ENCODE data around the gene WNK1. TPM values are rescaled to one million over a fixed set of nuclear protein-coding genes. Genes with fewer than 3 reads are reported as not detected.

The WNK1 gene
- total RNA-seq, 1 donor from 2014 or later, result 215 TPM

DNA sequence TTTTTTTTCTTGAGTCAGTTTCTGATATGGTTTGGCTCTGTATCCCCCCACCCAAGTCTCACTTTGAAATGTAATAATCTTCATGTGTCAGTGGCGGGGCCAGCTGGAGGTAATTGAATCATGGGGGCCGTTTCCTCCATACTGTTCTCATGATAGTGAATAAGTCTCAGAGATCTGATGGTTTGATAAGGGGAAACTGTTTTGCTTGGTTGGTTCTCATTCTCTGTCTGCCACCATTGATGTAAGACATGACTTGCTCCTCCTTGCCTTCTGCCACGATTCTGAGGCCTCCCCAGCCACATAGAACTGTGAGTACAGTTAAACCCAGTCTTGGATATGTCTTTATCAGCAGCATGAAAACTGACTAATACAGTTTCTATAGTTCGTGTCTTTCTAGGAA, 42.9 kb downstream of the WNK1 start:
- no peak overlapping the region for H3K27ac ChIP-seq
- intact Hi-C loops (cut with DNase I), result no loop called here
- H3K36me3 ChIP-seq, result no peaks in the 10 kb centered on the region
- no peaks in the 10 kb centered on the region for H3K27me3 ChIP-seq
- DNase-seq (no peak), ATAC-seq (no peak)
- TF ChIP-seq, protein P1, sequence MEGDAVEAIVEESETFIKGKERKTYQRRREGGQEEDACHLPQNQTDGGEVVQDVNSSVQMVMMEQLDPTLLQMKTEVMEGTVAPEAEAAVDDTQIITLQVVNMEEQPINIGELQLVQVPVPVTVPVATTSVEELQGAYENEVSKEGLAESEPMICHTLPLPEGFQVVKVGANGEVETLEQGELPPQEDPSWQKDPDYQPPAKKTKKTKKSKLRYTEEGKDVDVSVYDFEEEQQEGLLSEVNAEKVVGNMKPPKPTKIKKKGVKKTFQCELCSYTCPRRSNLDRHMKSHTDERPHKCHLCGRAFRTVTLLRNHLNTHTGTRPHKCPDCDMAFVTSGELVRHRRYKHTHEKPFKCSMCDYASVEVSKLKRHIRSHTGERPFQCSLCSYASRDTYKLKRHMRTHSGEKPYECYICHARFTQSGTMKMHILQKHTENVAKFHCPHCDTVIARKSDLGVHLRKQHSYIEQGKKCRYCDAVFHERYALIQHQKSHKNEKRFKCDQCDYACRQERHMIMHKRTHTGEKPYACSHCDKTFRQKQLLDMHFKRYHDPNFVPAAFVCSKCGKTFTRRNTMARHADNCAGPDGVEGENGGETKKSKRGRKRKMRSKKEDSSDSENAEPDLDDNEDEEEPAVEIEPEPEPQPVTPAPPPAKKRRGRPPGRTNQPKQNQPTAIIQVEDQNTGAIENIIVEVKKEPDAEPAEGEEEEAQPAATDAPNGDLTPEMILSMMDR (IDR thresholded peaks at IDR 0.05), result no peak
- H3K4me3 ChIP-seq, result no peak overlapping the region
- no peaks in the 10 kb centered on the region for H3K9me3 ChIP-seq
- peaks cover 25% of the 10 kb centered on the region for H3K4me1 ChIP-seq

DNA sequence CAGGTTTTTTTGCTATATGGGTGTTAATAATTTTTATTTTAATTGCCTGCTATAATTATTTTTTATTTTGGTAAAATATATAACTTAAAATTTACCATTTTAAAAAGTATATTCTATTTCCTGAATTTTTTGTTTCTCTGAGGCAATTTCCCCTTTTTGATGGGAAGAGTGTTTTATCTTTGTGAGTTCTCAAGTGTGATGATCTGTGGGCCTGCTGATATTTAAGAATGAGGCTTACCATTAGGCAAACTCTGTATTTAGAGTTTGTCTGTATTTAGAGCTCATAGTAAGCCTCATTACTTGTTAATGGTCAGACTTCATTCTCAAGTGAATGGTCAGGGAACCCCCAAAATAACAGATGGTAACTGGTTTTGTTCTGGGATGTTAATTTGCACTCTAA, 48.0 kb downstream of the WNK1 start:
- no peaks in the 10 kb centered on the region for H3K27me3 ChIP-seq
- H3K36me3 ChIP-seq, result no peaks in the 10 kb centered on the region
- no peak overlapping the region for H3K4me3 ChIP-seq
- no peak overlapping the region for H3K27ac ChIP-seq
- DNase-seq, result no peak
- no peaks in the 10 kb centered on the region for H3K9me3 ChIP-seq
- peaks cover 28% of the 10 kb centered on the region for H3K4me1 ChIP-seq
- ATAC-seq, result no peak
- intact Hi-C loops (cut with DNase I), result no loop called here
- TF ChIP-seq, protein P1 (IDR thresholded peaks at IDR 0.05), result no peak

DNA sequence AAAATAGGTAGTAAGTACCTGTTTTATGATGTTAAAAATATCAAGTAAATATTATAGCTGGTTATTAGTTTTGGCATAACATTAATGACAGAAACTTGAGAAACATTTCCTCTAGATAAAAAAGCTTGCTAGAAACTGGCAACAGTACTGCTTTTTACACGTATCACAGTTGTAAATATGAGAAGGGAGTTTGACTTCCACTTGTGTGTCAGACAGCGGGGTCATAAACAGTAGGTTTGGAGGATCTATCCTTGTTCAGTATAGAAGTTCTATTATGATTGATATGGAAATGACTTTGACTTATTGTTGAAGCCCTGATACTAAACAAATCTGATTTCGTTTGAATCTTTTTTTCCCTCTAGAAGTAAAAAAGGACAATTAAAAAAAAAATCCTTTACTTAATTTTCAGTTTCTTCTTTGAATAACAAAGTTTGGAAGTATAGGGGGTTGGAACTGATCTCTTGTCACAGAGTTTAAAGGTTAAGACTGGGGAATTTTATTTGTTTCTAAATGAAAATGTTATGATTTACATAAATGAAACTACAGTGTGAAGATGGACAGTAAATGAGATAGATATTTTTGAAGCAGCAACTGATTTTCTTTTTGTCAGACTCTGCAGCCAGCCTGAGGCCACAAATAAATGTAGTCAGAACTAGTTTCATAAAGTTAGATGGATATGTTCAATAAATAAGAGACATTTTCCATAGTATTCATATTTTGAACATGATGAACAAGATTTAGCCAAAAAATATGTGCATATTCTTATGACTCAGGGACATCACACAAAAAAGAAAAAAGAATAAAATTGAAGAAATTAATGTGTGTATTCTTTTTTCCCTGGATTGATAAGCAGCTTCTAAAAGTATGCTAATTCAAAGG, 50.1 kb downstream of the WNK1 start:
- Histone ChIP-seq H3K36me3 (no peaks in the 10 kb centered on the region), H3K9me3 (no peaks in the 10 kb centered on the region), H3K4me1 (peaks cover 26% of the 10 kb centered on the region), H3K27ac (no peak overlapping the region), H3K27me3 (no peaks in the 10 kb centered on the region), H3K4me3 (no peak overlapping the region)
- intact Hi-C loops (cut with DNase I), result no loop called here
- TF ChIP-seq, protein P1 (IDR thresholded peaks at IDR 0.05), result no peak
- DNase-seq (no peak), ATAC-seq (no peak)

DNA sequence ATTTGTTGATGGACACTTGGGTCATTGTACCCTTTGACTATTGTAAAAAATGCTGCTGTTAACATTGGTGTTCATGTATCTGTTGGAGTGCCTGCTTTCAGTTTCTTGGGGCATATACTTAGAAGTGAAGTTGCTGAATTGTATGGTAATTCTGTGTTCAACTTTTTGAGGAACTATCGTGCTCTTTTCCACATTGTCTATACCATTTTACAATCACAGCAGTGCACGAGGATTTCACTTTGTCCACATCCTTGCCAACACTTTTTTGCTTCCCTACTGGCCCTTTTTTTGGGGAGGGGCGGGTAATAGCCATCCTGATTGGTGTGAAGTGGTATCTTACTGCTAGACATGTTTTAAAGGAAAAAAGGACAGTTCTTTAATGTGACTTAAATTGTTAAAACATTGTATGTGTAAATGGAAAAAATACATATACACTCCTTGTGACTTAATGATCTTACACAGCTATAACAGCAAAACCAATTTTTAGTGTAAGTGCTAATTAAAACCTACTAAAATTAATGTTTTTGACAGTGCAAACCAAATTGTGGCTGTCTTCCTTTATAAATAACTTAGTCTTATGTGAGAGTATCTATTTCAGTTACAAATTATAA, 52.7 kb downstream of the WNK1 start:
- no peaks in the 10 kb centered on the region for H3K9me3 ChIP-seq
- intact Hi-C loops (cut with DNase I), result no loop called here
- H3K4me3 ChIP-seq, result no peak overlapping the region
- TF ChIP-seq, protein P1 (IDR thresholded peaks at IDR 0.05), result no peak
- ATAC-seq, result peak; percentile 67
- no peak overlapping the region for H3K27ac ChIP-seq
- H3K27me3 ChIP-seq, result no peaks in the 10 kb centered on the region
- no peak for DNase-seq
- H3K36me3 ChIP-seq, result no peaks in the 10 kb centered on the region
- peaks cover 26% of the 10 kb centered on the region for H3K4me1 ChIP-seq

DNA sequence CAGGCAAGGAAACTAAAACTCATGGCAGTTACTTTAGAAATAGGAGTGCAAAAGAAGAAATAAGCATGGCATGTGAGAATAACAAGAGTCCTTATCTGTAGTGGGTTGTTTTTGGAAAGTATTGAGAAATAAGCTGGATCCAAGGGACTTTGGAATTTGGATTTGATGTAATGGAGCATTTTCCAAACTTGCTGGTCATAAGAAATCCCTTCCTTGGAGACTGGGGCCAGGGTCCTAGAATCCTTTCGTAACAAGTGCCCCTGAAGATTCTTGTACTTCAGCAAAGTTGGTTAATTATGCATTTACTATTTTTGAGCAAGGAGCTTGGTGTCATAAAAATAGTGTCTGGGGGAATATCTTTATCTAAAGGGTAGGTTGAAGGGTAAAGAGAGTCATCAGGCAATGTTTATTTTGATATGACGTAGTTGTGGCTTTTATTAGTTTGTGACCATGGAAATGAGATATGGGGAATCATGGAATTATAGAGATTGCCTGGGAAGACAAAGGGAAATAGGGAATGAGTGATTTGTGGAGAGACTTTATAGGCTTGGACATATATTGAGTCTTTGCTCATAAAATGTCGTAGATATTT, 53.9 kb downstream of the WNK1 start:
- TF ChIP-seq, protein P1 (IDR thresholded peaks at IDR 0.05), result no peak
- Histone ChIP-seq H3K4me1 (peaks cover 35% of the 10 kb centered on the region), H3K4me3 (no peak overlapping the region), H3K27me3 (no peaks in the 10 kb centered on the region), H3K27ac (no peak overlapping the region), H3K36me3 (no peaks in the 10 kb centered on the region), H3K9me3 (no peaks in the 10 kb centered on the region)
- DNase-seq, result no peak
- intact Hi-C loops (cut with DNase I), result no loop called here
- ATAC-seq, result no peak

Measured in upper lobe of right lung (tissue), 1 donor.